ENCODE results near the gene SLC25A26. TPM values are rescaled to one million over a fixed set of nuclear protein-coding genes. Genes with fewer than 3 reads are reported as not detected.
"Not testable (repeated sequence)": the region's sequence is repeated elsewhere in the genome, so short reads cannot be mapped to it uniquely, and the experiment has no call there.

SLC25A26 gene
- total RNA-seq, 4 donors from 2014 or later = 22.0 to 33.9 (median 27.0) TPM

GRCh38 chr3:66272016-66272415 lies 51.2 kb downstream of the SLC25A26 start:
- Histone ChIP-seq H3K27me3 (no peaks in the 10 kb centered on the region), H3K36me3 (no peaks in the 10 kb centered on the region), H3K4me1 (peaks cover 0 to 19% (median 5%) of the 10 kb centered on the region in 3 donors), H3K9me3 (no peaks in the 10 kb centered on the region), H3K27ac (no peak overlapping the region), H3K4me3 (no peak overlapping the region)
- WGBS, 2 donors (ENCODE audit: low coverage in 1 of 2) = 94 to 100% methylated on average over 1 of the region's 1 CpG
- TF ChIP-seq EP300 (IDR thresholded peaks at IDR 0.05) = no peak
- ATAC-seq = no peak

- H3K4me1 ChIP-seq, ATAC-seq, H3K9me3 ChIP-seq, H3K27ac ChIP-seq, H3K36me3 ChIP-seq, H3K4me3 ChIP-seq, H3K27me3 ChIP-seq: not testable (repeated sequence)
- WGBS, 2 donors (ENCODE audit: low coverage in 1 of 2) = 96% methylated on average over 4 of the region's 6 CpGs; no CpG with 5 or more reads in 1 of the 2 donors
Observed at GRCh38 chr3:66274837-66275236, 54.0 kb downstream of the SLC25A26 start.

GRCh38 chr3:66276705-66277274 lies 56.0 kb downstream of the SLC25A26 start:
- no peak for ATAC-seq
- no peak overlapping the region for H3K27ac ChIP-seq

GRCh38 chr3:66279168-66279567 lies 58.4 kb downstream of the SLC25A26 start:
- WGBS, 2 donors (ENCODE audit: low coverage in 1 of 2) = 73 to 86% methylated on average over 1 of the region's 1 CpG
- Histone ChIP-seq H3K27ac (no peak overlapping the region), H3K9me3 (no peaks in the 10 kb centered on the region), H3K4me1 (no peaks in the 10 kb centered on the region), H3K27me3 (no peaks in the 10 kb centered on the region), H3K4me3 (no peak overlapping the region), H3K36me3 (no peaks in the 10 kb centered on the region)
- TF ChIP-seq POLR2A (IDR thresholded peaks at IDR 0.05) = no peak
- no peak for TF ChIP-seq POLR2AphosphoS5 (IDR thresholded peaks at IDR 0.05)
- no peak for TF ChIP-seq EP300 (IDR thresholded peaks at IDR 0.05)
- TF ChIP-seq CTCF (IDR thresholded peaks at IDR 0.05) = no peak
- ATAC-seq = no peak

More at GRCh38 chr3:66276705-66277274, 56.0 kb downstream of the SLC25A26 start:
- H3K27me3 ChIP-seq = no peaks in the 10 kb centered on the region
- H3K9me3 ChIP-seq = no peaks in the 10 kb centered on the region
- no peak overlapping the region for H3K4me3 ChIP-seq
- TF ChIP-seq CTCF (IDR thresholded peaks at IDR 0.05) = peak; percentile 50 to 81 (median 74)
- no peak for TF ChIP-seq EP300 (IDR thresholded peaks at IDR 0.05)
- peak; percentile 22 for TF ChIP-seq POLR2AphosphoS5 (IDR thresholded peaks at IDR 0.05)
- 0 to 6% methylated on average over 3 of the region's 3 CpGs for WGBS, 2 donors (ENCODE audit: low coverage in 1 of 2)
- H3K4me1 ChIP-seq = no peaks in the 10 kb centered on the region
- no peaks in the 10 kb centered on the region for H3K36me3 ChIP-seq

- ATAC-seq = no peak
- 88 to 92% methylated on average over 3 of the region's 3 CpGs for WGBS, 2 donors (ENCODE audit: low coverage in 1 of 2)
- TF ChIP-seq POLR2AphosphoS5 (IDR thresholded peaks at IDR 0.05) (no peak), CTCF (IDR thresholded peaks at IDR 0.05) (no peak), EP300 (IDR thresholded peaks at IDR 0.05) (no peak), POLR2A (IDR thresholded peaks at IDR 0.05) (no peak)
Observed at GRCh38 chr3:66280304-66280703, 59.5 kb downstream of the SLC25A26 start.

GRCh38 chr3:66291922-66292321 lies 71.1 kb downstream of the SLC25A26 start:
- not testable (repeated sequence) for H3K27me3 ChIP-seq, H3K36me3 ChIP-seq, ATAC-seq, H3K4me3 ChIP-seq, H3K4me1 ChIP-seq, H3K27ac ChIP-seq, H3K9me3 ChIP-seq
- 71 to 79% methylated on average over 2 to 4 of the region's 4 CpGs for WGBS, 2 donors (ENCODE audit: low coverage in 1 of 2)

More at GRCh38 chr3:66280304-66280703, 59.5 kb downstream of the SLC25A26 start:
- H3K36me3 ChIP-seq = no peaks in the 10 kb centered on the region
- H3K4me3 ChIP-seq = no peak overlapping the region
- no peaks in the 10 kb centered on the region for H3K4me1 ChIP-seq
- H3K27ac ChIP-seq = no peak overlapping the region
- H3K27me3 ChIP-seq = no peaks in the 10 kb centered on the region
- no peaks in the 10 kb centered on the region for H3K9me3 ChIP-seq

Measured in gastroesophageal sphincter (tissue), 4 donors.